ENCODE measurements around the gene RAPGEF4. TPM values are rescaled to one million over a fixed set of nuclear protein-coding genes. Genes with fewer than 3 reads are reported as not detected.

The RAPGEF4 gene
- total RNA-seq, 6 experiments from 2014 or later: 9.5 to 18.4 (median 14.7) TPM

DNA sequence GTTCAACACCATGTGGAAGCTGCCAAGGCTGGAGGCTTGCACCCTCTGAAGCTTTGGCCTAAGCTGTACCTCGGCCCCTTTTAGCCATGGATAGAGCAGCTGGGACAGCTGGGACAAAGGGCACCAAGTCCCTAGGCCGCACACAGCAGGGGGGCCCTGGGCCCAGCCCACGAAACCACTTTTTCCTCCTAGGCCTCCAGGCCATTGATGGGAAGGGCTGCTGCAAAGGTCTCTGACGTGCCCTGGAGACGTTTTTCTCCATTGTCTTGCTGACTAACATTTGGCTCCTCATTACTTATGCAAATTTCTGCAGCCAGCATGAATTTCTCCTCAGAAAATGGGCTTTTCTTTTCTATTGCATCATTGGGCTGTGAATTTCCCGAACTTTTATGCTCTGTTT lies 13.7 kb downstream of the RAPGEF4 start:
- DNase-seq (no peak), ATAC-seq (peak in 1 of 4 donors; percentile 21)
- no peaks in the 10 kb centered on the region for H3K36me3 ChIP-seq
- no peak overlapping the region for H3K27ac ChIP-seq
- H3K27me3 ChIP-seq: no peaks in the 10 kb centered on the region
- WGBS (ENCODE audit: insufficient coverage, low coverage, low lambda C conversion rate, missing lambda C conversion rate): 67% methylated on average over 3 of the region's 6 CpGs
- intact Hi-C loops (cut with DNase I): no loop called here
- H3K4me1 ChIP-seq: peaks cover 0 to 4% (median 0%) of the 10 kb centered on the region in 4 donors
- H3K4me3 ChIP-seq: no peak overlapping the region
- TF ChIP-seq CTCF (IDR thresholded peaks at IDR 0.05) (no peak), POLR2A (IDR thresholded peaks at IDR 0.05) (no peak)
- H3K9me3 ChIP-seq: peaks cover 0 to 5% (median 0%) of the 10 kb centered on the region in 4 donors

- Histone ChIP-seq H3K9me3 (no peaks in the 10 kb centered on the region), H3K27ac (no peak overlapping the region), H3K36me3 (no peaks in the 10 kb centered on the region), H3K4me1 (peaks cover 0 to 4% (median 0%) of the 10 kb centered on the region in 4 donors), H3K4me3 (no peak overlapping the region), H3K27me3 (no peaks in the 10 kb centered on the region)
- ATAC-seq (peak; percentile 37 to 88 (median 64)), DNase-seq (no peak)
- WGBS (ENCODE audit: insufficient coverage, low coverage, low lambda C conversion rate, missing lambda C conversion rate): 15% methylated on average over 2 of the region's 2 CpGs
- intact Hi-C loops (cut with DNase I): no loop called here
- TF ChIP-seq POLR2A (IDR thresholded peaks at IDR 0.05) (no peak), CTCF (IDR thresholded peaks at IDR 0.05) (no peak)
These were observed 15.9 kb downstream of the RAPGEF4 start for GRCh38 chr2:172751564-172751963.

DNA sequence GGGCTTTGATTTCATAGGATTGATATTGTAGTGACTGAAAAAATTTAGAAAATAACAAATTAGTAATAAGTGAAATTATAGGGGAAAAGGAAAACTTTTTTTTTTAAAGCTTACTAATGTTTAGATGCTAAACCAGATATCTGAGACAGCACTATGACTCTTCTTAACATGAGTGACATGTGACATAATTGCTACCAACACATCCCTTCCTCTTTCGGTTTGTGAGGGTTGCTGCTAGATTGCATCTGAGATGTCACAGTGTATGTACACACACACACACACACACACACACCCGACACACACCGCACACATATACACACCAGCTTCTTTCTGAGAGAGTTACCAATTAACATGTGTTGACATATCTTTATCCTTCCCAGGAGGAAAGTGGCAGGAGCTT lies 18.0 kb downstream of the RAPGEF4 start:
- WGBS (ENCODE audit: insufficient coverage, low coverage, low lambda C conversion rate, missing lambda C conversion rate): 57% methylated on average over 3 of the region's 3 CpGs
- no peak for DNase-seq
- Histone ChIP-seq H3K27ac (no peak overlapping the region), H3K4me3 (no peak overlapping the region), H3K9me3 (no peaks in the 10 kb centered on the region), H3K27me3 (no peaks in the 10 kb centered on the region), H3K36me3 (no peaks in the 10 kb centered on the region), H3K4me1 (no peaks in the 10 kb centered on the region)
- no peak for TF ChIP-seq CTCF (IDR thresholded peaks at IDR 0.05)
- no peak for TF ChIP-seq POLR2A (IDR thresholded peaks at IDR 0.05)
- intact Hi-C loops (cut with DNase I): no loop called here
- no peak for ATAC-seq

DNA sequence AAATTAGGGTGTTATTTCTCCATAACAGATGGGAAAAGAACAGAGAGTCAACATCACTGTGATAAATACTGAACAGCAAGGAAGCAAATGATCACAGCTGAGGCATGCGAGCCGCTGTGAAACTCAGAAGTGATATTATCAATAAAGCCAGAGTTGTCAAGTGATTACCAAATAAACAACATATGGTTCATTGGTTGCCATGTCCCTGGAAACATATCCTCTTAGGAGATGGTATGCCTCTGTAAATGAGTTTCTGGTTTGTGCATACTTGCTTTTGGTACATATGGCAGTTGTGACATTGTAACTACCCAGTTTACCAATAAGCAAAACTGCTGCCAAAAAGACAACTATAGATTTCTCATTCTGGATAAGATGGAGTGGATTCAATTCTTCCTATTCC lies 23.8 kb downstream of the RAPGEF4 start:
- no peak for TF ChIP-seq CTCF (IDR thresholded peaks at IDR 0.05)
- TF ChIP-seq POLR2A (IDR thresholded peaks at IDR 0.05): no peak
- no peaks in the 10 kb centered on the region for H3K36me3 ChIP-seq
- no peaks in the 10 kb centered on the region for H3K27me3 ChIP-seq
- no peak overlapping the region for H3K27ac ChIP-seq
- H3K4me3 ChIP-seq: no peak overlapping the region
- WGBS (ENCODE audit: insufficient coverage, low coverage, low lambda C conversion rate, missing lambda C conversion rate): 100% methylated on average over 2 of the region's 2 CpGs
- intact Hi-C loops (cut with DNase I): no loop called here
- no peaks in the 10 kb centered on the region for H3K4me1 ChIP-seq
- ATAC-seq (no peak), DNase-seq (no peak)
- H3K9me3 ChIP-seq: no peaks in the 10 kb centered on the region

- H3K36me3 ChIP-seq: no peaks in the 10 kb centered on the region
- no peak overlapping the region for H3K27ac ChIP-seq
- ATAC-seq: no peak
- intact Hi-C loops (cut with DNase I): no loop called here
- no peaks in the 10 kb centered on the region for H3K27me3 ChIP-seq
- H3K4me3 ChIP-seq: no peak overlapping the region
- WGBS (ENCODE audit: insufficient coverage, low coverage, low lambda C conversion rate, missing lambda C conversion rate): 85% methylated on average over 3 of the region's 4 CpGs
- no peak for TF ChIP-seq POLR2A (IDR thresholded peaks at IDR 0.05)
- no peak for TF ChIP-seq CTCF (IDR thresholded peaks at IDR 0.05)
- no peak for DNase-seq
- H3K4me1 ChIP-seq: no peaks in the 10 kb centered on the region
- H3K9me3 ChIP-seq: no peaks in the 10 kb centered on the region
These were observed 25.7 kb downstream of the RAPGEF4 start for GRCh38 chr2:172761306-172761705.
